Stimulated activated CD8-positive, alpha-beta memory T cell treated with anti-CD3 and anti-CD28 coated beads, Interleukin-2, amount 100 ng/mL, for 1 hour (primary cell): Measurements from ENCODE around the gene ELF4.

Experiments used
- DNase-seq, 2 donors: peaks; one replicate each; pipeline ENCODE4 v3.0.0-alpha.2; 2020; ENCODE audit warnings: low read depth in 2 of 2

ELF4 gene

GRCh38 chrX:130047416-130047815 lies 62.9 kb downstream of the ELF4 start:
- DNase-seq, result no peak

- DNase-seq, result no peak
These were observed 70.5 kb downstream of the ELF4 start for GRCh38 chrX:130039847-130040246.

DNA sequence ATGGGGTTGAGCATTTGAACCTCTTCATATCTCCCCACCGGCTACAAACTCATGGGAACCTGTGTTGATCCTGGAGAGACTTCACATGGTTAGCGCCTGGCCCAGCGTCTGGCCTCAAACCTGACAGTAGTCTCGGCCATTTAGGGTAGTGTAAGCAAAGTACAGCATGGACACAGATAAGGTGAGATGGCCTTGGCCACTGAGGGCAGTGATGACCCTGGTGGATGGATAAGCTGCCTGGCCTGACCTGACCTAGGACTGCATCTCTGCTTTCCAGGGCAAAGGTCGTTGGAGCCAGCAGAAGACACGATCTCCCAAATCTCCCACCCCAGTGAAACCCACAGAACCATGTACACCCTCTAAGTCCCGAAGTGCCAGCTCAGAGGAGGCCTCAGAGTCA lies 76.1 kb downstream of the ELF4 start:
- no peak for DNase-seq

DNA sequence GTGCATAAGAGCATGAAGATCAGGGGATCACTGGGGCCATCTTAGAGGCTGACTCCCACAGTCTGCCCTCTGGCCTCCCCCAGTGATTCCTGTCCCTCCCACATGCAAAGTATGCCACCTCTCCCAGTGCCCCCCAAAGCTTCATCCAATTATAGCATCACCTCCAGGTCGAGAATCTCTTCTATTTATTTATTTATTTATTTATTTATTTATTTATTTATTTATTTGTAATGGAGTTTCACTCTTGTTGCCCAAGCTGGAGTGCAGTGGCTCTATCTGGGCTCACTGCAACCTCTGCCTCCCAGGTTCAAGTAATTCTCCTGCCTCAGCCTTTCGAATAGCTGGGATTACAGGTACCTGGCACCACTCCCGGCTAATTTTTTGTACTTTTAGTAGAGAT lies 77.7 kb downstream of the ELF4 start:
- DNase-seq, result no peak

GRCh38 chrX:130030826-130031225 lies 79.5 kb downstream of the ELF4 start:
- no peak for DNase-seq

DNA sequence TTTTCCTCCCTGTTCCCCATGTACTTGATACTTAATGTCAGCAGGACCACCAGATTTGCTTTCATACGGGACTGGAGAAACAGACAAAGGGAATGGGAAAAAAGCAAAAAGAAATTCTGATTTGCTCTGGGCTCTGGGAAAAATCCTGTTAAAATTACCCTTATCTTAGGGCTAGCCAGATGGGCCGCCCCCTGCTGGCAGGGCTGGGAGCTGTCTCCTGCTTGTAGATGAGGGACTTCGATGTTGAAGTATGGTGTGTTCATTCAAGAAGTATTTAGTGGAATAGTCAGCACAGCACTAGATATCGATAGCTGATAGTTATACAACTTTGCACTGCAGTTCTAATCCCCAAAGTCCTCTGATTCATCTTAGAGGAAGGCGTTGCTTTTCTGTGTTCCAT lies 82.1 kb downstream of the ELF4 start:
- DNase-seq, result peak; percentile 8 to 26

DNA sequence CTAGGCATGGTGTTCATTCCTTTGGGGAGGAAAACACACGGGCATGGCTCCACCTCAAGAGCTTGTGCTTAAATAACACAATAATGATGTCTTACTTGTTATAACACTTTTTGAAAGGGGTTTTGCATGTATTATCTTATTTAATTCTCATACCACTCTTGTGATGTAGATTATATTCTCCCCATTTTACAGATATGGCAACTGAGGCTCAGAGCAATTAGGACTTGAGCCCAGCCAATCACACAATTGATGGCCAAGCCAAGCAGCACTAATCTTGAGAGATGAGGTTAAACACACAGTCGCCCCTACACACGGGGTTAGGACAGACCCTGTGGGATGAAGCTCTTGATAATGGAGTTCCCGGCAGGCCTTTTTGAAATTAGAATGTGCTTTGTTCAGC lies 82.7 kb downstream of the ELF4 start:
- no peak for DNase-seq

GRCh38 chrX:130025256-130025655 lies 85.0 kb downstream of the ELF4 start:
- DNase-seq, result no peak

DNA sequence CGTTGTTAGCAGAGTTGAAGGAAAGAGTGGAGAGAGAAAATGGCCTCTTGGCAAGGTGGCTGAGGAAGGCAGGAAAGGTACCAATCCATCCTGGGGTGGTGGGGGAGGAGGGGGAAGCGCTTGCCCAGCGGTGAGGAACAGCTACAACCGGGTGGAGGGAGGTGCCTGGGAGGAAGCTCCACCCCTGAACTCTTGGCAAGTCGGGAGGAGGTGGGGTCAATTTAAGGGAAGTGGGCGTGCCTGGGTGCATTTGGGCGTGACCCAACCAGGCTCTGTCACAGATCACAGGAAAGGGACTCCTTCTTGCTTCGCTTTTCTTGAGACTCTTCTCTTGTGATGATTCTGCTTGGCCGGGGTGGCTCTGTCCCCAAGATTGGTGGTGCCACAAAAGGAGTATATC lies 86.2 kb downstream of the ELF4 start:
- DNase-seq, result peak; percentile 42 to 57

GRCh38 chrX:130020661-130021324 lies 89.5 kb downstream of the ELF4 start:
- DNase-seq, result no peak

GRCh38 chrX:130018143-130018542 lies 92.2 kb downstream of the ELF4 start:
- no peak for DNase-seq

- DNase-seq, result no peak
These were observed 95.1 kb downstream of the ELF4 start for GRCh38 chrX:130015181-130015580.
